Breast epithelium (tissue), 3 donors: ENCODE data around the gene C18orf54.

Experiments
- CTCF ChIP-seq, 3 donors: fragments of 450-650 bp; IDR thresholded peaks; one replicate each; pipeline ENCODE4 v1.5.1; 2016 to 2017; ENCODE audit warnings: antibody characterized with exemption in 3 of 3, mild to moderate bottlenecking in 3 of 3, moderate library complexity in 3 of 3
- POLR2A ChIP-seq: fragments of 450-650 bp; IDR thresholded peaks from one replicate; pipeline ENCODE4 v1.6.1; 2016; ENCODE audit warnings: antibody characterized with exemption, mild to moderate bottlenecking, moderate library complexity
- POLR2AphosphoS5 ChIP-seq, 3 donors: sonication (generic); formaldehyde crosslinking; IDR thresholded peaks; one replicate each; pipeline ENCODE4 v1.6.1; 2017; ENCODE audit warnings: antibody characterized with exemption in 3 of 3

GRCh38 chr18:54411781-54412180 lies 54.1 kb downstream of the C18orf54 start:
- no peak for TF ChIP-seq CTCF (IDR thresholded peaks at IDR 0.05)
- no peak for TF ChIP-seq POLR2A
- no peak for TF ChIP-seq POLR2AphosphoS5 (IDR thresholded peaks at IDR 0.05)
